Measurements from ENCODE around the gene FBXW4. TPM values are rescaled to one million over a fixed set of nuclear protein-coding genes. Genes with fewer than 3 reads are reported as not detected.

Gene FBXW4
- total RNA-seq, 4 donors from 2014 or later = 48.2 to 83.6 (median 71.3) TPM

GRCh38 chr10:101625821-101626412 lies 69.1 kb downstream of the FBXW4 start:
- no peaks in the 10 kb centered on the region for H3K9me3 ChIP-seq
- WGBS = 78% methylated on average over 1 of the region's 1 CpG
- peak in 1 of 2 donors; percentile 17 for DNase-seq (ENCODE audit: low spot score in 2 of 2)
- peaks cover 34% of the 10 kb centered on the region for H3K36me3 ChIP-seq
- TF ChIP-seq POLR2A (IDR thresholded peaks at IDR 0.05) (no peak), CTCF (IDR thresholded peaks at IDR 0.05) (no peak), POLR2AphosphoS5 (IDR thresholded peaks at IDR 0.05) (no peak), EP300 (IDR thresholded peaks at IDR 0.05) (no peak)
- no peak overlapping the region for H3K4me3 ChIP-seq
- H3K27ac ChIP-seq = no peak overlapping the region
- H3K4me1 ChIP-seq = peaks cover 16% of the 10 kb centered on the region
- H3K27me3 ChIP-seq = no peaks in the 10 kb centered on the region

GRCh38 chr10:101624526-101625102 lies 70.4 kb downstream of the FBXW4 start:
- 71% methylated on average over 4 of the region's 4 CpGs for WGBS
- H3K4me3 ChIP-seq = no peak overlapping the region
- no peak for DNase-seq (ENCODE audit: low spot score in 2 of 2)
- peaks cover 16% of the 10 kb centered on the region for H3K4me1 ChIP-seq
- H3K36me3 ChIP-seq = peaks cover 25% of the 10 kb centered on the region
- no peak overlapping the region for H3K27ac ChIP-seq
- no peaks in the 10 kb centered on the region for H3K9me3 ChIP-seq
- no peaks in the 10 kb centered on the region for H3K27me3 ChIP-seq
- TF ChIP-seq POLR2AphosphoS5 (IDR thresholded peaks at IDR 0.05) = no peak
- TF ChIP-seq EP300 (IDR thresholded peaks at IDR 0.05) = no peak
- TF ChIP-seq CTCF (IDR thresholded peaks at IDR 0.05) = no peak
- no peak for TF ChIP-seq POLR2A (IDR thresholded peaks at IDR 0.05)

- H3K4me3 ChIP-seq = no peak overlapping the region
- H3K4me1 ChIP-seq = peaks cover 16% of the 10 kb centered on the region
- no peak overlapping the region for H3K27ac ChIP-seq
- no peak for DNase-seq (ENCODE audit: low spot score in 2 of 2)
- H3K36me3 ChIP-seq = peaks cover 28% of the 10 kb centered on the region
- 71% methylated on average over 1 of the region's 1 CpG for WGBS
- H3K9me3 ChIP-seq = no peaks in the 10 kb centered on the region
- no peak for TF ChIP-seq POLR2AphosphoS5 (IDR thresholded peaks at IDR 0.05)
- TF ChIP-seq CTCF (IDR thresholded peaks at IDR 0.05) = no peak
- TF ChIP-seq EP300 (IDR thresholded peaks at IDR 0.05) = no peak
- no peak for TF ChIP-seq POLR2A (IDR thresholded peaks at IDR 0.05)
- no peaks in the 10 kb centered on the region for H3K27me3 ChIP-seq
These were observed 71.4 kb downstream of the FBXW4 start for GRCh38 chr10:101623528-101623927.

- peaks cover 47% of the 10 kb centered on the region for H3K36me3 ChIP-seq
- 97% methylated on average over 6 of the region's 6 CpGs for WGBS
These were observed 75.0 kb downstream of the FBXW4 start for GRCh38 chr10:101619983-101620382.

More at GRCh38 chr10:101619983-101620382, 75.0 kb downstream of the FBXW4 start:
- Histone ChIP-seq H3K4me3 (no peak overlapping the region), H3K9me3 (no peaks in the 10 kb centered on the region), H3K27me3 (no peaks in the 10 kb centered on the region), H3K27ac (no peak overlapping the region), H3K4me1 (peaks cover 6% of the 10 kb centered on the region)
- no peak for DNase-seq (ENCODE audit: low spot score in 2 of 2)
- TF ChIP-seq EP300 (IDR thresholded peaks at IDR 0.05) (no peak), POLR2AphosphoS5 (IDR thresholded peaks at IDR 0.05) (no peak), CTCF (IDR thresholded peaks at IDR 0.05) (no peak), POLR2A (IDR thresholded peaks at IDR 0.05) (no peak)

Measured in suprapubic skin (tissue), 4 donors.